ENCODE results near the gene TEAD2. TPM values are rescaled to one million over a fixed set of nuclear protein-coding genes. Genes with fewer than 3 reads are reported as not detected.
A peak's percentile ranks its signal among the peaks of the same experiment; 100 is the strongest.

Gene TEAD2
- total and polyA plus RNA-seq, 2 of the 13 experiments (the other 11 are each of a cell fraction or from before 2014, with no cell fraction given) = 10.8 to 12.5 TPM

DNA sequence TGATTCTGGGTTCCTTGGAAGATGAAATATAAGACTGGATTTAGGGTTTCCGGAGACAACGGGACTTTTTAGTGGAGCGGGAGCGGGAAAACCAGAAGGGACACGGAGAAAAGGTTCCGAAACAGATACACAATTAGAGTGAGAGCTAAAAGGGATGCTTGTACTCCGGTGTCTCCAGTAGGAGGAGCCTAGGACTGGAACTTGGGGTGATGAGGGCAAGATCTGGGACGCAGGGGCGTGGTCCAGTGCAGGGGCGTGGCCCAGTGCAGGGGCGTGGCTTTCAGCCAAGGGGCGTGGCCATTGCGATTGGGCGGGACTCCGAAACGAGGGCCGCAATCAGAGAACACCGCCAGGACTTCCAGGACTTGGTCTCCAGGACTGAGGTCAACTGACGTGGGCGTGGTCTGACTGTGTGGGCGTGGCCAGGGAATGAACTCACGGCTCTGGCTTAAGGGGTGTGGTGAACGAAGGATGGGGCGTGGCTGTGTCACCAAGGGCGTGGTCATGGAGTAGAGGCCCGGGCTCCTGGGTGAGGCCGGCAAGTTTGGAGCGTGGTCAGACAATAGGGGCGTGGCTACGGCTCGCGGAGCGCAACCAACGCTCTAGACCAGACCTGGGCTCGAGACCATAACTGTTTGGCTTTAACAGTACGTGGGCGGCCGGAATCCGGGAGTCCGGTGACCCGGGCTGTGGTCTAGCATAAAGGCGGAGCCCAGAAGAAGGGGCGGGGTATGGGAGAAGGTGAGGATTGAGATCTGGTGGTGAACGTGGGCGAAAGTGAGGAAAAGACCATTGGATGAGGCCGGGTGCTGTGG, 1.3 kb upstream of the TEAD2 start, which contains the start of gene DKKL1 (continued):
- TF ChIP-seq, protein P1, sequence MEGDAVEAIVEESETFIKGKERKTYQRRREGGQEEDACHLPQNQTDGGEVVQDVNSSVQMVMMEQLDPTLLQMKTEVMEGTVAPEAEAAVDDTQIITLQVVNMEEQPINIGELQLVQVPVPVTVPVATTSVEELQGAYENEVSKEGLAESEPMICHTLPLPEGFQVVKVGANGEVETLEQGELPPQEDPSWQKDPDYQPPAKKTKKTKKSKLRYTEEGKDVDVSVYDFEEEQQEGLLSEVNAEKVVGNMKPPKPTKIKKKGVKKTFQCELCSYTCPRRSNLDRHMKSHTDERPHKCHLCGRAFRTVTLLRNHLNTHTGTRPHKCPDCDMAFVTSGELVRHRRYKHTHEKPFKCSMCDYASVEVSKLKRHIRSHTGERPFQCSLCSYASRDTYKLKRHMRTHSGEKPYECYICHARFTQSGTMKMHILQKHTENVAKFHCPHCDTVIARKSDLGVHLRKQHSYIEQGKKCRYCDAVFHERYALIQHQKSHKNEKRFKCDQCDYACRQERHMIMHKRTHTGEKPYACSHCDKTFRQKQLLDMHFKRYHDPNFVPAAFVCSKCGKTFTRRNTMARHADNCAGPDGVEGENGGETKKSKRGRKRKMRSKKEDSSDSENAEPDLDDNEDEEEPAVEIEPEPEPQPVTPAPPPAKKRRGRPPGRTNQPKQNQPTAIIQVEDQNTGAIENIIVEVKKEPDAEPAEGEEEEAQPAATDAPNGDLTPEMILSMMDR (CRISPR knock-in tag; IDR thresholded peaks at IDR 0.05) = peak; percentile 49
- TF ChIP-seq ZNF773 (CRISPR knock-in tag; IDR thresholded peaks at IDR 0.05; ENCODE audit: borderline replicate concordance) (no peak), XRCC5 (optimal IDR thresholded peaks at IDR 0.05; ENCODE audit: low read length) (no peak), DMTF1 (CRISPR knock-in tag; IDR thresholded peaks at IDR 0.05) (no peak), ZNF749 (CRISPR knock-in tag; IDR thresholded peaks at IDR 0.05; ENCODE audit: borderline replicate concordance) (no peak), ARNT2 (CRISPR knock-in tag; IDR thresholded peaks at IDR 0.05; ENCODE audit: low read depth) (peak; percentile 36; the same call in 1 of the 2 replicates), ZNF570 (CRISPR knock-in tag; IDR thresholded peaks at IDR 0.05; ENCODE audit: borderline replicate concordance) (no peak), POGK (CRISPR knock-in tag; conservative IDR thresholded peaks at IDR 0.05) (no peak), ZNF580 (CRISPR knock-in tag; IDR thresholded peaks at IDR 0.05; ENCODE audit: borderline replicate concordance, low read depth) (no peak; the same call in 1 of the 2 replicates), ZNF660 (CRISPR knock-in tag; IDR thresholded peaks at IDR 0.05; ENCODE audit: borderline replicate concordance, low read depth) (no peak), HNRNPLL (IDR thresholded peaks at IDR 0.05; ENCODE audit: low read depth, low read length, poor library complexity, severe bottlenecking) (peak; percentile 88), SP1 (IDR thresholded peaks at IDR 0.05) (peak; percentile 66; the same call in 1 of the 2 replicates), SP1 (CRISPR knock-in tag; IDR thresholded peaks at IDR 0.05) (peak; percentile 93), BATF2 (CRISPR knock-in tag; IDR thresholded peaks at IDR 0.05) (no peak), SNRNP70 (IDR thresholded peaks at IDR 0.05; ENCODE audit: low read depth, low read length) (no peak), ZFY (CRISPR knock-in tag; IDR thresholded peaks at IDR 0.05) (peak; percentile 28; the same call in 1 of the 2 replicates), ZNF850 (CRISPR knock-in tag; conservative IDR thresholded peaks at IDR 0.05) (no peak), THAP7 (CRISPR knock-in tag; IDR thresholded peaks at IDR 0.05) (no peak), ETV5 (CRISPR knock-in tag; IDR thresholded peaks at IDR 0.05; ENCODE audit: borderline replicate concordance) (no peak)

All from HepG2 (cell line).